CD4-positive, alpha-beta T cell treated with Interleukin-6 for 4 hours (primary cell): ENCODE results near the gene MYO1G.

ENCODE experiments used
- DNase-seq: peaks from one replicate; pipeline ENCODE4 v3.0.0-alpha.2; 2020; ENCODE audit warnings: mixed read lengths

The MYO1G gene

GRCh38 chr7:44979481-44980392, 922 bp upstream of the MYO1G start:
- no peak for DNase-seq

DNA sequence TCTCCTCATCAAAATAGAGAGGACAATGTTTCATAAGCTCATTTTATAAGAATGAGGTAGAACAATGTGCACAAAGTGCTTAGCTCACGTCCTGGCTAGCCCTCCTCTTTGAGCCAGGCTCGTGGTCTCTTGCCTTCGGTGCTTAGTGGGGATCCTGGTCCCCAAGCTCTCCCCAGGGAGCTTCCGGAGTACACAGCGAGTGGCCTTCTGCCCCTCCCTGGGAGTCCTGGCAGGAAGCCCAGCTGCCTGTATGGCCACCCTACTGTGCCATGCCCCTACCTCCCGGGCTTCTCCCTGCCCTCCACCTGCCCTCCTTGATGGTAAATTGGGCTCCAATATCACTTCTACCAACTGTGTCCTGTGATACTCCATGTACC, 868 bp downstream of the MYO1G start:
- DNase-seq: peak; percentile 20

DNA sequence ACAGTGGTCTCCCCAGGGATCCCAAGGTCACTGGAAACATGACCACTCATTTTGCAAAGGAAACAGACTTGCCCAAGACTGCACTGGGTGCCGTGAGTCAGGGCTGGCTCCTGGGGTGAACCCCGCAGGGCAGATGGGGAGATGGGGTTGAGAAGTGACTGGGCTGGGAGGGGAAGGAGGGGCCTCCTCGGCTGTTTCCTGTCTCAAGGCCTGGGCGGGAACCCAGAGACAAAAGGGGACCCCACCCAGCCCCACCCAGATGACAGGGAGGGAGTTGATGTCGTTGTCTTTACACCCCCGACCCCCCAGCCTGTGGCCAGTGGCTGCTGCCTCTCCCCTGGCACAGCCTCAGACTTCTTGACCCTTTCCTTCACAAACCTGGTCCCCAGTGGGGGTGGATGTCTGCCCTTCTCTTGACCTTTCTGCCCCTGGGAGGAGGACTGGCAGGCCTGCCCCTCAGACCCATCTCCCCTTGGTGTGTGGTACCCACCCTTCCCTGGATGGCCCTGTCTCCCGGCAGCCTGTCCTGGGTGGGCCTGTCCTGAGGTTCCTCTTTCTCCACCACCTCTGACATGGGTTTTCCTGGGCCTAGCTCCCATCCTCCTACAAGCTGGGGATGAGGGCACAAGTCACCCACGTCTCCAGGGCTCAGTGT, 1.4 kb downstream of the MYO1G start:
- peak; percentile 83 for DNase-seq

GRCh38 chr7:44976746-44977196, 2.0 kb downstream of the MYO1G start:
- no peak for DNase-seq

DNA sequence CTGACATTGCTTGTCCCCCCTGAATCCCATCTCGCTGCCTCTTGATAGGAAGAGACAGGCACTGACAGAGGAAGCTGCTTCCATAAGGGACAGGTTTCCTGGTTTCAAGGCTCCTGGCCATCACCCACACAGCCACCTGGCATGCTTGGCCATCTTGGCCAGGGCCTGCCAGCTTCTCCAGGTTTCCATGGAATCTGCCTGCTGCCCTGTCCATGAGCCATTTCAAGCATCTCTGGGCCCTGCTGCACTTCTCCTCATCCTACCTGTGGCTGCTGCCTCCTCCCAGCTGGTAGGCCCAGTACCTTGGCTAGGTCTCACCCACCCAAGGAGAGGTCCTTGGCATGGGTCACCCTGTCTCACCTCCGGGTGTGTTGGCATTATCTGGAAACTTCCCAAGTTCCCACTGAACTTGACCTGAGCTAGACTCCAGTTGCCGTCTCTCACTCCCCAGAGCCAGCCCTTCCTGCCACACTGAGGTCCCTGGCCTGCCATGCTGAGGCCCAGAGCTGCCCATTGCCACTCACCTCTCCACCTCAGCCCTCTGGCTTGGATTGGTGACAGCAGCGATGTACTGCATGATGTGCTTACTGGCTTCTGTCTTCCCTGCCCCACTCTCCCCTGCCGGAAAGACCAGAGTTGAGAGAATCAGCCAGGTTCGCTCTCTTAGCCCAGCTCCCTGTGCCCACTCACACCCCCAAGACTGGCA, 2.6 kb downstream of the MYO1G start:
- no peak for DNase-seq

DNA sequence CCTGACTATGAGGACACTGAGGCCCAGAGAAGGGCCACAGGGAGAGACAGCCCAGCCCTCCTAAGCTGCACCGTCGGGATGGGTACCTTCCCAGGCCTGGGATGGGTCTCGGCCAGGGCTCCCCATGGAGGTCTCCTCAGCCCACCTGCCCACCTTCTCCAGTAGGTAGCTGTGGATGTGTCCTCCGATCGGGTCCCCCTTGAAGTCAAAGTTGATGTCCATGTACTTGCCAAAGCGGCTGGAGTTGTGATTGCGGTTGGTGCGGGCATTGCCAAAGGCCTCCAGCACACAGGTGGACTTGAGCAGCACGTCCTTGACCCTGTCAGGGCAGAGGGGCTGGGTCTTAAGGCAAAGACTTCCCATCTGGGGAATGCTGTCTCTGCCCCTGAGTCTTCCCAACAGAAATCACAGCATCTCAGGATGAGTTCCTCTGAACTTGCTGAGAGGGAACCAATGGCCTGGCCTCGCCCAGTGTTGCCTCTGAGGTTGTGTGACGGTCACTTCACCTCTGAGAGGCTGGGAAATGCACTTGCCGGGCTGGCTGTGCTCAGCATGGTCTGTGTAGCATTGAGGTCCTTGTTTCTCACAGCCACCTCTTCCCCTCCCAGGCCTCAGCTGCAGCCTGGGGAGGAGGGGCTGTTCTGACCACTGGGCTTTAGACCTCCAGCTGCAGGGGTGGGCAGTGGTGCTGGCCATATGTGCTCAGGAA, 3.3 kb downstream of the MYO1G start:
- no peak for DNase-seq

DNA sequence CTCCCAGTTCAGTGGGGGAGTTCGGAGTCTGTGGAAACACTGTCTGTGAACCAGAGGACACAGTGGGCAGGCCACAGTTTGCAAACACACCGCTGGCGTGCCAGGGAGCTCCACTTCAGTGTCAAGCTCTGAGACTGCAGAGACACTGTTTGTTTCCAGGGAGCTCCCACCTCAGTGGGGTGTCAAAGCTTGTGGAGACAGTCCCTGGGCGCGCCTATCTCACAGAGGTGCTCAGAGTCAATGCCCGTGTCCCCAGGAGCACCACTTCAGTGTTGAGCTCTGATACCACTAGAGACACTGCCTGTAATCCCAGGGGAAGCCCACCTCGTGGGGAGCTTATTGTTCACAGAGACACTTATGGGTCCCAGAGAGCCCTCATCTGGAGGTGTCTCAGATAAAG, 4.3 kb downstream of the MYO1G start:
- DNase-seq: no peak

GRCh38 chr7:44973610-44974401, 5.0 kb downstream of the MYO1G start:
- peak; percentile 77 for DNase-seq

- DNase-seq: no peak
These were observed 6.3 kb downstream of the MYO1G start for GRCh38 chr7:44972562-44972961.

GRCh38 chr7:44971902-44972441, 6.8 kb downstream of the MYO1G start:
- DNase-seq: no peak

DNA sequence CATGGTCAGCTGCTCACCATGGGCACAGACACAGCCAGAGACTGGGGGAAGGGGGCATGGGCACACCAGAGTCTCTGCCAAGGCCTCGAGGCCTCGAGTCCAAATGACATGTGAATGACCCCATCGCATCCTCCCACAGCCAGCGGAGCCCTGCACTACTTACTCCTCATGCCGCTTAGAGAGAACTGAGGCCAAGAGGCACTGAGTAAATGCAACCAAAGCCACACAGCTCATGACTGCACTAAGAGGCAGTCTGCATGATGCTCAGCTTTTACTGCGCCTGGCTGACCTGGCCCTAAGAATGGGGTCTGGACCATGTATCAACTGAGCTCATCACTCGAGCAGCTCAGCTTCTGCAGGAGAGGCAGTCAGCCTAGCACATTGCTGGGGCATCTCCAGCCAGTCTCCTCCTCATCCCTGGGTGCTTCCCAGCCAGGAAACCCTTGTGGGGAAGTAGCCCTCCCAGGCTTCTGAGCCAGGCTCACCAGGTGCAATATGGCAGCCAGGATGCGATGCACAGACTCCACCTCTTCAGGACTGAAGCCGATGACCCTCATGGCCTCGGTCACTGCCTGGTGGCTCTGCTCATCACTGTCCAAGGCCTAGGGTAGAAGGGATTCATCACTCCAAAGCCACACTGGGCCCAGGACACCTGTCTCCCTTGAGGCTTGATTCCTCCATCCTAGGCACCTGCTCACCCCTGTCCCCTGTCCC, 7.5 kb downstream of the MYO1G start:
- no peak for DNase-seq

- no peak for DNase-seq
These were observed 8.2 kb downstream of the MYO1G start for GRCh38 chr7:44970523-44971051.

DNA sequence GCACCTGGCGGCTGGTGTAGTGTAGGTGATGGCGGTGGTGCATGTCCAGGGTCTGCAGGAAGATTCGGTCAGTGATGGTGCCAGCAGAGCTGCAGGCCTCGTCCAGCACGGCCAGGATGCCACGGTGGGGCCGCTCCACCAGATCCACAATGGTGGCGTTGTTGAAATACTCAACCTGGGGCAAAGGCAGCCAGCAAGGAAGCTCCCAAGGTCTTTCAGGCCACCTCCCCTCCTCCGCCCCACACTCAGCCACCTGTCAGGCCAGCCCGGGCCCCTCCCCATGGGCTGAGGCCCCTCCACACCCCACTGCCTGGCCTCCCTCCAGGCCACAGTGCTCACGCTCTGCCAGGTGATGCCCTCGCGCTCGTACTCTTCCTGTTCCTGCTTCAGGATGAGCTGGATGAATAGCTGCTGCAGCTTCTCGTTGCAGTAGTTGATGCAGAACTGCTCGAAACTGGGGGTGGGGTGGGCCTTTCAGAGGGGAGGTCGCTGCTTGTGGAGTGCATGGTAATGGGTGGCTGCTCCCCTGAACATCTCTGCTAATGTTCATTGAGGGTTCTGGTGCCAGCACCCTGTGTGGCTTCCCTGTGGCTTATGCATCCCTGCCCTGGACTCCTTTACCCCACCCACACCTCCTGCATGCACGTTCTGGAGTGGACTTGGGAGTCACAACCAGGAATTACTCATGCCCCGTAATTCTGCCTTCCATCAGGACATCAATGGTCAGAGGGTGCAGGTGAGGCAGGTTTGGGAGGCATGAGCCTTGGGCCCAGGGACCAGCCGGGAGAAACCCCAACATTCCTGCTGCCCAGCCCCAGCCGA, 8.9 kb downstream of the MYO1G start:
- DNase-seq: no peak

GRCh38 chr7:44969049-44969700, 9.6 kb downstream of the MYO1G start:
- no peak for DNase-seq

- DNase-seq: no peak
These were observed 11.0 kb downstream of the MYO1G start for GRCh38 chr7:44967571-44968446.

GRCh38 chr7:44966731-44967538, 11.9 kb downstream of the MYO1G start:
- DNase-seq: no peak
